ENCODE results near the gene DEF6. TPM values are rescaled to one million over a fixed set of nuclear protein-coding genes. Genes with fewer than 3 reads are reported as not detected.

Gene DEF6
- total and polyA plus RNA-seq, 4 donors, result 1.0 to 6.3 (median 2.5) TPM

DNA sequence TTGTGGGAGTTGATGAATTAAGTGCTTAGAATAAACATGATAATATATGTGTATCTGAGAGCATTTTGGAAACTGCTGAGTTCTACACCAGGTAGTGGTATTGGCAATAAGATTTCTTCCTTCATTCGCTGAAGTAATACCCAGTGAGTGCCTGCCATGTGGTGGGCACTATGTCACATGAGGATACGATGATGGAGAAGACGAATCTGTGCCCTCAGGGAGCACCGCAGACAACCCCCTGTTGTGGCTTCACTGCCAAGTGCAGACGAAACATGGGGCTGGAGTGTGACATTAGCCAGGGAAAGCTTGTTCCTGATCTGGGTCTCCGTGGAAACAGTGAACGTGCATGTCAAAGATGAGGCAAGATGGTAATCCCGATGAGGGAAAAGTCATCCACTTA is 30.2 kb upstream of the DEF6 start:
- 97% methylated on average over 8 of the region's 8 CpGs for WGBS
- TF ChIP-seq, protein P1, sequence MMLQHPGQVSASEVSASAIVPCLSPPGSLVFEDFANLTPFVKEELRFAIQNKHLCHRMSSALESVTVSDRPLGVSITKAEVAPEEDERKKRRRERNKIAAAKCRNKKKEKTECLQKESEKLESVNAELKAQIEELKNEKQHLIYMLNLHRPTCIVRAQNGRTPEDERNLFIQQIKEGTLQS (IDR thresholded peaks at IDR 0.05), result no peak
- no peak for TF ChIP-seq JUND (IDR thresholded peaks at IDR 0.05)
- TF ChIP-seq SP1 (IDR thresholded peaks at IDR 0.05), result no peak
- TF ChIP-seq, protein P2, sequence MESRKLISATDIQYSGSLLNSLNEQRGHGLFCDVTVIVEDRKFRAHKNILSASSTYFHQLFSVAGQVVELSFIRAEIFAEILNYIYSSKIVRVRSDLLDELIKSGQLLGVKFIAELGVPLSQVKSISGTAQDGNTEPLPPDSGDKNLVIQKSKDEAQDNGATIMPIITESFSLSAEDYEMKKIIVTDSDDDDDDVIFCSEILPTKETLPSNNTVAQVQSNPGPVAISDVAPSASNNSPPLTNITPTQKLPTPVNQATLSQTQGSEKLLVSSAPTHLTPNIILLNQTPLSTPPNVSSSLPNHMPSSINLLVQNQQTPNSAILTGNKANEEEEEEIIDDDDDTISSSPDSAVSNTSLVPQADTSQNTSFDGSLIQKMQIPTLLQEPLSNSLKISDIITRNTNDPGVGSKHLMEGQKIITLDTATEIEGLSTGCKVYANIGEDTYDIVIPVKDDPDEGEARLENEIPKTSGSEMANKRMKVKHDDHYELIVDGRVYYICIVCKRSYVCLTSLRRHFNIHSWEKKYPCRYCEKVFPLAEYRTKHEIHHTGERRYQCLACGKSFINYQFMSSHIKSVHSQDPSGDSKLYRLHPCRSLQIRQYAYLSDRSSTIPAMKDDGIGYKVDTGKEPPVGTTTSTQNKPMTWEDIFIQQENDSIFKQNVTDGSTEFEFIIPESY (IDR thresholded peaks at IDR 0.05), result no peak
- TF ChIP-seq RAD21 (IDR thresholded peaks at IDR 0.05), result no peak
- TF ChIP-seq EGR1 (IDR thresholded peaks at IDR 0.05; ENCODE audit: low read depth in 2 of 2), result no peak
- no peak for TF ChIP-seq NR2F2 (IDR thresholded peaks at IDR 0.05)
- no peak for TF ChIP-seq FOXA1 (IDR thresholded peaks at IDR 0.05)
- no peak for TF ChIP-seq TAF1 (conservative IDR thresholded peaks at IDR 0.05)
- no peak for TF ChIP-seq RXRA (IDR thresholded peaks at IDR 0.05)
- TF ChIP-seq, protein P3, sequence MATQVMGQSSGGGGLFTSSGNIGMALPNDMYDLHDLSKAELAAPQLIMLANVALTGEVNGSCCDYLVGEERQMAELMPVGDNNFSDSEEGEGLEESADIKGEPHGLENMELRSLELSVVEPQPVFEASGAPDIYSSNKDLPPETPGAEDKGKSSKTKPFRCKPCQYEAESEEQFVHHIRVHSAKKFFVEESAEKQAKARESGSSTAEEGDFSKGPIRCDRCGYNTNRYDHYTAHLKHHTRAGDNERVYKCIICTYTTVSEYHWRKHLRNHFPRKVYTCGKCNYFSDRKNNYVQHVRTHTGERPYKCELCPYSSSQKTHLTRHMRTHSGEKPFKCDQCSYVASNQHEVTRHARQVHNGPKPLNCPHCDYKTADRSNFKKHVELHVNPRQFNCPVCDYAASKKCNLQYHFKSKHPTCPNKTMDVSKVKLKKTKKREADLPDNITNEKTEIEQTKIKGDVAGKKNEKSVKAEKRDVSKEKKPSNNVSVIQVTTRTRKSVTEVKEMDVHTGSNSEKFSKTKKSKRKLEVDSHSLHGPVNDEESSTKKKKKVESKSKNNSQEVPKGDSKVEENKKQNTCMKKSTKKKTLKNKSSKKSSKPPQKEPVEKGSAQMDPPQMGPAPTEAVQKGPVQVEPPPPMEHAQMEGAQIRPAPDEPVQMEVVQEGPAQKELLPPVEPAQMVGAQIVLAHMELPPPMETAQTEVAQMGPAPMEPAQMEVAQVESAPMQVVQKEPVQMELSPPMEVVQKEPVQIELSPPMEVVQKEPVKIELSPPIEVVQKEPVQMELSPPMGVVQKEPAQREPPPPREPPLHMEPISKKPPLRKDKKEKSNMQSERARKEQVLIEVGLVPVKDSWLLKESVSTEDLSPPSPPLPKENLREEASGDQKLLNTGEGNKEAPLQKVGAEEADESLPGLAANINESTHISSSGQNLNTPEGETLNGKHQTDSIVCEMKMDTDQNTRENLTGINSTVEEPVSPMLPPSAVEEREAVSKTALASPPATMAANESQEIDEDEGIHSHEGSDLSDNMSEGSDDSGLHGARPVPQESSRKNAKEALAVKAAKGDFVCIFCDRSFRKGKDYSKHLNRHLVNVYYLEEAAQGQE (IDR thresholded peaks at IDR 0.05), result no peak
- Histone ChIP-seq H3K9me3 (ENCODE audit: control insufficient read depth in 4 of 4, low read length in 3 of 4) (no peaks in the 10 kb centered on the region), H3K9ac (ENCODE audit: low read depth in 1 of 2, low read length in 2 of 2) (no peak overlapping the region), H3K27me3 (ENCODE audit: control insufficient read depth in 4 of 4, insufficient read depth in 4 of 4, low read length in 3 of 4) (no peaks in the 10 kb centered on the region), H3K4me1 (ENCODE audit: control insufficient read depth in 4 of 4, insufficient read depth in 4 of 4, low read length in 3 of 4) (no peaks in the 10 kb centered on the region), H3K36me3 (ENCODE audit: control insufficient read depth in 4 of 4, insufficient read depth in 3 of 4, low read depth in 1 of 4, low read length in 3 of 4) (peaks cover 0 to 2% (median 0%) of the 10 kb centered on the region in 4 donors), H3K27ac (ENCODE audit: low read depth in 1 of 2, low read length in 2 of 2) (no peak overlapping the region), H3K4me3 (ENCODE audit: low read depth in 1 of 3, low read length in 3 of 3) (no peak overlapping the region)
- no peak for DNase-seq (ENCODE audit: low spot score)

DNA sequence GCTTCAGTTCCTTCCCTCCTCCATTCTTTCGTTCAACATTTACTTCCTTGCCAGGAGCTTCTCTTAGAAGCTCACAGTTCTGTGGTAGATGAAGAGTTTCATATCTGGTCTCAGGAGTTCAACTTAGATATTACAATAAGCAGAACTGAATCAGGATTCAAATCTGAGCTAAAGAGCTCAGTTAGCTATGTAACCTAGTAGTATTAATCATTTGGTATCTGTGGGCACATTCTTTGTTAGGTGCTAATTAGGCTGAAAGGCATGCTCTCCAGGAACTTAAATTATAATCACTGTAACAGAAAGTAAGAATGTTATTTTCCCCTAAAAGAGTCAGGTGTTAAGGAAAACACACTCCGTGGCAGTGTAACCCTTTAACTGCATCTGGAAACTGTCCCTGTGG is 29.7 kb upstream of the DEF6 start:
- H3K9ac ChIP-seq (ENCODE audit: low read depth in 1 of 2, low read length in 2 of 2), result no peak overlapping the region
- TF ChIP-seq YY1 (IDR thresholded peaks at IDR 0.05) (no peak), HNF4A (conservative IDR thresholded peaks at IDR 0.05) (no peak), JUND (IDR thresholded peaks at IDR 0.05) (no peak), NR2F2 (IDR thresholded peaks at IDR 0.05) (no peak), TAF1 (conservative IDR thresholded peaks at IDR 0.05) (no peak), RAD21 (IDR thresholded peaks at IDR 0.05) (no peak), FOXA2 (IDR thresholded peaks at IDR 0.05) (no peak)
- TF ChIP-seq, protein P2 (IDR thresholded peaks at IDR 0.05), result no peak
- DNase-seq (ENCODE audit: low spot score), result no peak
- H3K4me1 ChIP-seq (ENCODE audit: control insufficient read depth in 4 of 4, insufficient read depth in 4 of 4, low read length in 3 of 4), result no peaks in the 10 kb centered on the region
- peaks cover 0 to 2% (median 0%) of the 10 kb centered on the region in 4 donors for H3K36me3 ChIP-seq (ENCODE audit: control insufficient read depth in 4 of 4, insufficient read depth in 3 of 4, low read depth in 1 of 4, low read length in 3 of 4)
- H3K4me3 ChIP-seq (ENCODE audit: low read depth in 1 of 3, low read length in 3 of 3), result no peak overlapping the region
- 81% methylated on average over 2 of the region's 2 CpGs for WGBS
- no peak overlapping the region for H3K27ac ChIP-seq (ENCODE audit: low read depth in 1 of 2, low read length in 2 of 2)
- H3K27me3 ChIP-seq (ENCODE audit: control insufficient read depth in 4 of 4, insufficient read depth in 4 of 4, low read length in 3 of 4), result no peaks in the 10 kb centered on the region
- no peaks in the 10 kb centered on the region for H3K9me3 ChIP-seq (ENCODE audit: control insufficient read depth in 4 of 4, low read length in 3 of 4)

Data from liver (tissue), 9 donors.